HepG2 (cell line): ENCODE data around the gene SLC44A4. TPM values are rescaled to one million over a fixed set of nuclear protein-coding genes. Genes with fewer than 3 reads are reported as not detected.

Experiments
- DNMT3B ChIP-seq: conservative IDR thresholded peaks from 2 replicates; pipeline ENCODE4 v1.6.1; 2016; ENCODE audit warnings: missing biosample characterization, control low read depth
- HOXA5 ChIP-seq: sonication (generic); formaldehyde crosslinking; IDR thresholded peaks from 2 replicates; pipeline ENCODE4 v1.4.0; 2020; ENCODE audit warnings: missing genetic modification reagents
- KDM6A ChIP-seq: IDR thresholded peaks from 2 replicates; pipeline ENCODE4 v1.6.1; 2016; ENCODE audit warnings: low read depth
- POGZ ChIP-seq: sonication (generic); formaldehyde crosslinking; IDR thresholded peaks from 2 replicates; pipeline ENCODE4 v1.4.0; 2020; ENCODE audit warnings: mild to moderate bottlenecking, missing genetic modification reagents
- SIN3A ChIP-seq: IDR thresholded peaks from 2 replicates; pipeline ENCODE4 v1.6.1; 2011; ENCODE audit warnings: low read depth, mild to moderate bottlenecking, control low read depth, low read length, borderline replicate concordance
- SIN3B ChIP-seq: fragments of 150-350 bp; IDR thresholded peaks from 2 replicates; pipeline ENCODE4 v1.6.1; 2014; ENCODE audit warnings: low read length
- SOX13 ChIP-seq, 3 experiments: fragments of 450-650 bp in 1 of 3; sonication (generic) in 1 of 3; formaldehyde crosslinking in 1 of 3; IDR thresholded peaks in 2 of 3; conservative IDR thresholded peaks in 1 of 3; 2 replicates each; pipeline versions ENCODE4 v1.5.0 to v1.6.1; 2016 to 2020; ENCODE audit warnings: antibody characterized with exemption in 1 of 3, mild to moderate bottlenecking in 1 of 3, missing compliant biosample characterization in 1 of 3, missing genetic modification reagents in 1 of 3, moderate library complexity in 1 of 3
- SOX6 ChIP-seq, 2 experiments: fragments of 450-650 bp in 1 of 2; sonication (generic) in 1 of 2; formaldehyde crosslinking in 1 of 2; IDR thresholded peaks; 2 replicates each; pipeline versions ENCODE4 v1.4.0 to v1.6.1; 2017 to 2020; ENCODE audit warnings: antibody characterized with exemption in 1 of 2, mild to moderate bottlenecking in 1 of 2, missing genetic modification reagents in 1 of 2
- TCF7 ChIP-seq: sonication (generic); IDR thresholded peaks from 2 replicates; pipeline ENCODE4 v1.6.1; 2016; ENCODE audit warnings: antibody characterized with exemption, low read depth
- ZC3H4 ChIP-seq: sonication (generic); formaldehyde crosslinking; IDR thresholded peaks from 2 replicates; pipeline ENCODE4 v1.4.0; 2020; ENCODE audit warnings: missing genetic modification reagents, borderline replicate concordance
- ZFAT ChIP-seq: sonication (generic); formaldehyde crosslinking; conservative IDR thresholded peaks from 2 replicates; pipeline ENCODE4 v1.8.1; 2023; ENCODE audit warnings: missing genetic modification reagents, inconsistent platforms
- ZNF543 ChIP-seq: sonication (generic); formaldehyde crosslinking; IDR thresholded peaks from 2 replicates; pipeline ENCODE4 v1.4.0; 2020; ENCODE audit warnings: mild to moderate bottlenecking, missing genetic modification reagents
- ZNF614 ChIP-seq: IDR thresholded peaks from 2 replicates; pipeline ENCODE4 v1.6.1; 2018; ENCODE audit warnings: missing biosample characterization, missing genetic modification reagents, inconsistent platforms, borderline replicate concordance
- ZNF713 ChIP-seq: sonication (generic); formaldehyde crosslinking; IDR thresholded peaks from 2 replicates; pipeline ENCODE4 v1.4.0; 2020; ENCODE audit warnings: mild to moderate bottlenecking, missing genetic modification reagents
- ZNF788 ChIP-seq: sonication (generic); formaldehyde crosslinking; IDR thresholded peaks from 2 replicates; pipeline ENCODE4 v1.5.0; 2020; ENCODE audit warnings: mild to moderate bottlenecking, missing genetic modification reagents, borderline replicate concordance
- polyA plus RNA-seq, 8 experiments: library from polyadenylated mRNA; depleted of rRNA in 3 of 8; stranded (reverse) in 7 of 8; unstranded in 1 of 8; fragments of >200 nt; fragmentation: Illumina TruSeq in 4 of 8; extraction: Trizol in 4 of 8; gene quantifications; 2 replicates each; pipeline versions ENCODE4 v1.2.1 to v1.2.3, GENCODE V29; 2011 to 2016; ENCODE audit warnings: low read depth in 4 of 8, missing spikeins in 1 of 8, mixed read lengths in 1 of 8; ENCODE audit not compliant: insufficient read depth in 1 of 8
- total RNA-seq, 5 experiments: library from RNA; depleted of rRNA; stranded (reverse); fragments of >200 nt; fragmentation: Illumina TruSeq; extraction: Trizol; gene quantifications; 2 replicates each; pipeline ENCODE4 v1.2.3, GENCODE V29; 2016; ENCODE audit warnings: low read depth in 1 of 5
- TF ChIP-seq, protein P1 (sequence below), 2 experiments: sonication (generic) in 1 of 2; formaldehyde crosslinking in 1 of 2; IDR thresholded peaks; 2 replicates each; pipeline versions ENCODE4 v1.6.1 to v1.9.0; 2014 to 2022; ENCODE audit warnings: antibody characterized with exemption in 1 of 2, borderline replicate concordance in 1 of 2, inconsistent platforms in 1 of 2, low read depth in 1 of 2, missing genetic modification reagents in 1 of 2
- TF ChIP-seq, protein P2 (sequence below): sonication (generic); formaldehyde crosslinking; IDR thresholded peaks from 2 replicates; pipeline ENCODE4 v1.4.0; 2020; ENCODE audit warnings: mild to moderate bottlenecking, missing genetic modification reagents, borderline replicate concordance

The SLC44A4 gene
- total and polyA plus RNA-seq, 2 of the 13 experiments (the other 11 are each of a cell fraction or from before 2014, with no cell fraction given): 3.5 to 5.9 TPM

DNA sequence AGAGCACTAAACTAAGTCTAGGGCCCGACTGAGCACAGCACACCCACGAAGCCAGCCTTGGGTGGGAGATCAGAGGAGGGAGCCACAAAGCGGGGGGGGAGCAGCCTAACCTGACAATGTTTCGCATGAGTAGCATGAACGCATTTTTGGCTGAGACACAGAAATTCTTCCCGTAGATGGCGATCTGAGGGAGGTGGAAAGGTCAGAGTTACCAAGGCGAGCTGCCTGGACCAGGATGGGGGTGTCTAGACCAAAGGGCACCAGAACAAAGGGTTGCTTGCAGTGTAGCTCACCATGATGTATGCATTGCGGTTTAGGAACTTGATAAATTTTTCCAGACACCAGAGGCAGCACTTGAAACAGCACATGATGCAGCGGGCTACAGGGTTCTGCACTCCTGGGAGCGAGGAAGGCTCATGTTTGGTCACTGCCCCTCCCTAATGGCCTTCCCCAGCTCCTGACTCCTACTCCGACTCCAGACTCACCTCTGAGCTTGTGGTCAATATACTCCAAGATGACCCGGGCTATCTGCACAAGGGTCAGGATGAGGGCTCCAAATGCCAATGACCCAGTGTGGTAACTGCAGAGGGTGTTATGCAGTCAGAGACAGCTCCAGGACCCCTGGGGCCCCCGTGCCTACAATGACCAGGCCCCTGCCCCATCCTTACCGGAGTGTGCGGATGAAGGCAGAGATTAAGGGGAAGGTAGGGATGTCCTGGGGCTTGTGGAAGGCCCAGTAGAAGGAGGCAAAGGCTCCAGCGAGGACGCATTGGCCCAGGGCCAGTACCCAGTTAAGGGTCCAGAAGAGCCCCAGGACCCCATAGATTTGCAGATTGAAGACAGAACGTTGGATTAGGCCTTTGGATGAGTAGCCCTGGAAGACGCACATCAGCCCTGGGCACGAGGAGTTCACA is 13.3 kb downstream of the SLC44A4 start (continued):
- TF ChIP-seq, protein P1, sequence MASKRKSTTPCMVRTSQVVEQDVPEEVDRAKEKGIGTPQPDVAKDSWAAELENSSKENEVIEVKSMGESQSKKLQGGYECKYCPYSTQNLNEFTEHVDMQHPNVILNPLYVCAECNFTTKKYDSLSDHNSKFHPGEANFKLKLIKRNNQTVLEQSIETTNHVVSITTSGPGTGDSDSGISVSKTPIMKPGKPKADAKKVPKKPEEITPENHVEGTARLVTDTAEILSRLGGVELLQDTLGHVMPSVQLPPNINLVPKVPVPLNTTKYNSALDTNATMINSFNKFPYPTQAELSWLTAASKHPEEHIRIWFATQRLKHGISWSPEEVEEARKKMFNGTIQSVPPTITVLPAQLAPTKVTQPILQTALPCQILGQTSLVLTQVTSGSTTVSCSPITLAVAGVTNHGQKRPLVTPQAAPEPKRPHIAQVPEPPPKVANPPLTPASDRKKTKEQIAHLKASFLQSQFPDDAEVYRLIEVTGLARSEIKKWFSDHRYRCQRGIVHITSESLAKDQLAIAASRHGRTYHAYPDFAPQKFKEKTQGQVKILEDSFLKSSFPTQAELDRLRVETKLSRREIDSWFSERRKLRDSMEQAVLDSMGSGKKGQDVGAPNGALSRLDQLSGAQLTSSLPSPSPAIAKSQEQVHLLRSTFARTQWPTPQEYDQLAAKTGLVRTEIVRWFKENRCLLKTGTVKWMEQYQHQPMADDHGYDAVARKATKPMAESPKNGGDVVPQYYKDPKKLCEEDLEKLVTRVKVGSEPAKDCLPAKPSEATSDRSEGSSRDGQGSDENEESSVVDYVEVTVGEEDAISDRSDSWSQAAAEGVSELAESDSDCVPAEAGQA (IDR thresholded peaks at IDR 0.05; ENCODE audit: low read depth): peak; percentile 69
- TF ChIP-seq, protein P1 (CRISPR knock-in tag; IDR thresholded peaks at IDR 0.05; ENCODE audit: borderline replicate concordance): no peak
- TF ChIP-seq HOXA5 (CRISPR knock-in tag) (peak; percentile 83), TCF7 (peak; percentile 90), ZC3H4 (CRISPR knock-in tag) (no peak), SIN3A (0 out of 2 replicates have a peak, but pooled peaks have one; percentile 60), ZNF713 (CRISPR knock-in tag) (no peak; the same call in 1 of the 2 replicates), ZNF543 (no peak), ZNF614 (peak; percentile 62; the same call in 1 of the 2 replicates), DNMT3B (CRISPR knock-in tag) (no peak), SOX13 (IDR thresholded peaks at IDR 0.05) (peak; percentile 93), SOX13 (CRISPR knock-in tag; conservative IDR thresholded peaks at IDR 0.05 in 1 of 2, IDR thresholded peaks at IDR 0.05 in 1 of 2) (peak in 1 of 2 experiments; percentile 98; a peak in 2 of 4 replicates), ZFAT (no peak), ZNF788 (CRISPR knock-in tag) (peak; percentile 96), SOX6 (IDR thresholded peaks at IDR 0.05) (no peak), SOX6 (CRISPR knock-in tag; IDR thresholded peaks at IDR 0.05) (peak; percentile 98), KDM6A (CRISPR knock-in tag) (peak; percentile 90), POGZ (CRISPR knock-in tag) (no peak), SIN3B (no peak)
- TF ChIP-seq, protein P2, sequence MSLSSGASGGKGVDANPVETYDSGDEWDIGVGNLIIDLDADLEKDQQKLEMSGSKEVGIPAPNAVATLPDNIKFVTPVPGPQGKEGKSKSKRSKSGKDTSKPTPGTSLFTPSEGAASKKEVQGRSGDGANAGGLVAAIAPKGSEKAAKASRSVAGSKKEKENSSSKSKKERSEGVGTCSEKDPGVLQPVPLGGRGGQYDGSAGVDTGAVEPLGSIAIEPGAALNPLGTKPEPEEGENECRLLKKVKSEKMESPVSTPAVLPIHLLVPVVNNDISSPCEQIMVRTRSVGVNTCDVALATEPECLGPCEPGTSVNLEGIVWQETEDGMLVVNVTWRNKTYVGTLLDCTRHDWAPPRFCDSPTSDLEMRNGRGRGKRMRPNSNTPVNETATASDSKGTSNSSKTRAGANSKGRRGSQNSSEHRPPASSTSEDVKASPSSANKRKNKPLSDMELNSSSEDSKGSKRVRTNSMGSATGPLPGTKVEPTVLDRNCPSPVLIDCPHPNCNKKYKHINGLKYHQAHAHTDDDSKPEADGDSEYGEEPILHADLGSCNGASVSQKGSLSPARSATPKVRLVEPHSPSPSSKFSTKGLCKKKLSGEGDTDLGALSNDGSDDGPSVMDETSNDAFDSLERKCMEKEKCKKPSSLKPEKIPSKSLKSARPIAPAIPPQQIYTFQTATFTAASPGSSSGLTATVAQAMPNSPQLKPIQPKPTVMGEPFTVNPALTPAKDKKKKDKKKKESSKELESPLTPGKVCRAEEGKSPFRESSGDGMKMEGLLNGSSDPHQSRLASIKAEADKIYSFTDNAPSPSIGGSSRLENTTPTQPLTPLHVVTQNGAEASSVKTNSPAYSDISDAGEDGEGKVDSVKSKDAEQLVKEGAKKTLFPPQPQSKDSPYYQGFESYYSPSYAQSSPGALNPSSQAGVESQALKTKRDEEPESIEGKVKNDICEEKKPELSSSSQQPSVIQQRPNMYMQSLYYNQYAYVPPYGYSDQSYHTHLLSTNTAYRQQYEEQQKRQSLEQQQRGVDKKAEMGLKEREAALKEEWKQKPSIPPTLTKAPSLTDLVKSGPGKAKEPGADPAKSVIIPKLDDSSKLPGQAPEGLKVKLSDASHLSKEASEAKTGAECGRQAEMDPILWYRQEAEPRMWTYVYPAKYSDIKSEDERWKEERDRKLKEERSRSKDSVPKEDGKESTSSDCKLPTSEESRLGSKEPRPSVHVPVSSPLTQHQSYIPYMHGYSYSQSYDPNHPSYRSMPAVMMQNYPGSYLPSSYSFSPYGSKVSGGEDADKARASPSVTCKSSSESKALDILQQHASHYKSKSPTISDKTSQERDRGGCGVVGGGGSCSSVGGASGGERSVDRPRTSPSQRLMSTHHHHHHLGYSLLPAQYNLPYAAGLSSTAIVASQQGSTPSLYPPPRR (CRISPR knock-in tag): peak; percentile 90
